ENCODE data around the gene CYP2F1.
A peak's percentile ranks its signal among the peaks of the same experiment; 100 is the strongest.

The CYP2F1 gene

GRCh38 chr19:41134616-41135015 lies 20.4 kb downstream of the CYP2F1 start:
- TF ChIP-seq POU6F1 (CRISPR knock-in tag; IDR thresholded peaks at IDR 0.05; ENCODE audit: borderline replicate concordance, low read depth): no peak
- ATAC-seq: no peak

GRCh38 chr19:41135390-41136384 lies 21.5 kb downstream of the CYP2F1 start:
- peak; percentile 87 for ATAC-seq

GRCh38 chr19:41136636-41137455 lies 22.6 kb downstream of the CYP2F1 start:
- TF ChIP-seq ZNF8 (CRISPR knock-in tag; IDR thresholded peaks at IDR 0.05) (no peak), ZFP3 (CRISPR knock-in tag; IDR thresholded peaks at IDR 0.05) (no peak), PATZ1 (CRISPR knock-in tag; IDR thresholded peaks at IDR 0.05; ENCODE audit: borderline replicate concordance) (no peak), ESRRG (CRISPR knock-in tag; IDR thresholded peaks at IDR 0.05) (no peak), ISL1 (CRISPR knock-in tag; IDR thresholded peaks at IDR 0.05) (no peak)
- no peak for ATAC-seq

GRCh38 chr19:41144403-41144802 lies 30.2 kb downstream of the CYP2F1 start:
- TF ChIP-seq GLIS3 (CRISPR knock-in tag; IDR thresholded peaks at IDR 0.05): no peak
- no peak for TF ChIP-seq POU6F1 (CRISPR knock-in tag; IDR thresholded peaks at IDR 0.05; ENCODE audit: borderline replicate concordance, low read depth)
- TF ChIP-seq ZNF70 (CRISPR knock-in tag; IDR thresholded peaks at IDR 0.05): no peak
- TF ChIP-seq ZNF8 (CRISPR knock-in tag; IDR thresholded peaks at IDR 0.05): no peak
- no peak for TF ChIP-seq SNAI2 (CRISPR knock-in tag; IDR thresholded peaks at IDR 0.05)
- no peak for TF ChIP-seq TOX (CRISPR knock-in tag; IDR thresholded peaks at IDR 0.05; ENCODE audit: borderline replicate concordance)
- TF ChIP-seq CSRNP3 (CRISPR knock-in tag; IDR thresholded peaks at IDR 0.05): no peak
- TF ChIP-seq OSR1 (CRISPR knock-in tag; IDR thresholded peaks at IDR 0.05): no peak
- TF ChIP-seq TSHZ2 (CRISPR knock-in tag; IDR thresholded peaks at IDR 0.05): no peak
- no peak for TF ChIP-seq ARNTL (CRISPR knock-in tag; IDR thresholded peaks at IDR 0.05; ENCODE audit: borderline replicate concordance, low read depth)
- ATAC-seq: peak; percentile 94

All from SK-N-SH treated with all-trans-retinoic acid at 6 μM for 48 hours (cell line).